Osteocyte (in vitro differentiated cells): Measurements from ENCODE around the gene RFX8. TPM values are rescaled to one million over a fixed set of nuclear protein-coding genes. Genes with fewer than 3 reads are reported as not detected.

ENCODE experiments used
- DNase-seq: peaks from one replicate; pipeline ENCODE4 v3.0.0; 2021; ENCODE audit warnings: mixed read lengths; ENCODE audit not compliant: unreplicated experiment; ENCODE audit errors: extremely low spot score
- H3K27ac Mint-ChIP-seq: one replicate; pipeline ENCODE4 v1.8.0; 2021; ENCODE audit warnings: mild to moderate bottlenecking, mixed read lengths; ENCODE audit not compliant: unreplicated experiment
- H3K27me3 Mint-ChIP-seq: one replicate; pipeline ENCODE4 v1.8.0; 2021; ENCODE audit warnings: mixed read lengths; ENCODE audit not compliant: unreplicated experiment
- H3K36me3 Mint-ChIP-seq: one replicate; pipeline ENCODE4 v1.8.0; 2021; ENCODE audit warnings: mixed read lengths; ENCODE audit not compliant: unreplicated experiment
- H3K4me1 Mint-ChIP-seq: one replicate; pipeline ENCODE4 v1.8.0; 2021; ENCODE audit warnings: mixed read lengths; ENCODE audit not compliant: unreplicated experiment
- H3K4me3 Mint-ChIP-seq: one replicate; pipeline ENCODE4 v1.8.0; 2021; ENCODE audit warnings: mild to moderate bottlenecking, moderate library complexity, mixed read lengths; ENCODE audit not compliant: unreplicated experiment
- H3K9me3 Mint-ChIP-seq: one replicate; pipeline ENCODE4 v1.8.0; 2021; ENCODE audit warnings: mixed read lengths; ENCODE audit not compliant: unreplicated experiment
- CTCF ChIP-seq: fragments of 200-600 bp; sonication (generic); IDR thresholded peaks from 2 replicates; pipeline ENCODE4 v1.5.0; 2021; ENCODE audit warnings: antibody characterized with exemption, mild to moderate bottlenecking, moderate library complexity
- total RNA-seq: library from RNA; stranded (reverse); gene quantifications from 2 replicates; pipeline ENCODE4 v1.2.1, GENCODE V29; 2021

RFX8 gene
- total RNA-seq, 1 donor from 2014 or later = not detected

GRCh38 chr2:101383016-101383541, 91.8 kb downstream of the RFX8 start:
- Mint-ChIP-seq H3K4me3 (no peak overlapping the region), H3K27ac (no peak overlapping the region), H3K4me1 (peaks cover 6% of the 10 kb centered on the region), H3K36me3 (no peaks in the 10 kb centered on the region), H3K9me3 (no peaks in the 10 kb centered on the region), H3K27me3 (peaks cover 63% of the 10 kb centered on the region)
- no peak for TF ChIP-seq CTCF
- DNase-seq = no peak

- H3K27me3 Mint-ChIP-seq = peaks cover 60% of the 10 kb centered on the region
- no peak for DNase-seq
- no peak overlapping the region for H3K4me3 Mint-ChIP-seq
- H3K27ac Mint-ChIP-seq = no peak overlapping the region
- no peaks in the 10 kb centered on the region for H3K36me3 Mint-ChIP-seq
- no peaks in the 10 kb centered on the region for H3K9me3 Mint-ChIP-seq
- no peak for TF ChIP-seq CTCF
- peaks cover 3% of the 10 kb centered on the region for H3K4me1 Mint-ChIP-seq
Observed at GRCh38 chr2:101382442-101382841, 92.5 kb downstream of the RFX8 start.

GRCh38 chr2:101380376-101380775, 94.5 kb downstream of the RFX8 start:
- Mint-ChIP-seq H3K4me1 (no peaks in the 10 kb centered on the region), H3K4me3 (no peak overlapping the region), H3K36me3 (no peaks in the 10 kb centered on the region), H3K9me3 (no peaks in the 10 kb centered on the region), H3K27ac (no peak overlapping the region), H3K27me3 (peaks cover 56% of the 10 kb centered on the region)
- no peak for TF ChIP-seq CTCF
- no peak for DNase-seq

GRCh38 chr2:101379091-101379490, 95.8 kb downstream of the RFX8 start:
- Mint-ChIP-seq H3K36me3 (no peaks in the 10 kb centered on the region), H3K4me3 (no peak overlapping the region), H3K4me1 (no peaks in the 10 kb centered on the region), H3K27me3 (peaks cover 46% of the 10 kb centered on the region), H3K27ac (no peak overlapping the region), H3K9me3 (no peaks in the 10 kb centered on the region)
- no peak for DNase-seq
- TF ChIP-seq CTCF = no peak

- Mint-ChIP-seq H3K36me3 (no peaks in the 10 kb centered on the region), H3K9me3 (peaks cover 5% of the 10 kb centered on the region), H3K4me1 (no peaks in the 10 kb centered on the region), H3K27me3 (peaks cover 45% of the 10 kb centered on the region), H3K27ac (no peak overlapping the region), H3K4me3 (no peak overlapping the region)
- TF ChIP-seq CTCF = no peak
- DNase-seq = no peak
Observed at GRCh38 chr2:101375653-101376052, 99.3 kb downstream of the RFX8 start.
